Measurements from ENCODE around the gene ADARB1.

The ADARB1 gene

DNA sequence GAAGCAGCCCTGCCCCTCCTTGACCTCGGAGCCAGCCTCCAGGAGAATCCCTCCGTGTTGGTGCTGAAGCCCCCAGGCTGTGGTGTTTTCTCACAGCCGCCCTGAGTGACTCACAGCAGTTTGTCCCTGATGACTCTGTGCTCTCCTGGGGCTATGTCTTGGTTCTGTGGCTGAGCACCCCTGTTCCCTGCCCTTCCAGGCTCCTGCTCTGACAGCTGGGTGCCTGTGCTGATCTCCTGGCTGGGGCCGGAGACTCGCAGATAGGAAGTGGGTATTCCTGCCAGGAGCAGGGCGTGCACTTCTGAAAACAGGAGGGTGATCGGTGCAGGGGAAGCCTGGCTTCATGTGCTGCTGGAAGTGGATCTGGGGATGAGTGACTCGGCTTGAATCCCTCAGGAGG, 178.8 kb downstream of the ADARB1 start:
- Histone ChIP-seq H3K4me1 (no peaks in the 10 kb centered on the region), H3K4me3 (ENCODE audit: low read depth, low read length) (no peak overlapping the region), H3K79me2 (no peaks in the 10 kb centered on the region), H3K36me3 (ENCODE audit: control insufficient read depth, insufficient read depth, low read length) (no peaks in the 10 kb centered on the region), H3K4me2 (ENCODE audit: low read length) (no peak overlapping the region), H2AFZ (no peak overlapping the region), H3K27me3 (ENCODE audit: control insufficient read depth, insufficient read depth, low read length) (peaks cover under 1% of the 10 kb centered on the region), H3K9ac (no peak overlapping the region), H3K9me3 (ENCODE audit: control insufficient read depth, low read length) (no peaks in the 10 kb centered on the region), H3K27ac (no peak overlapping the region)
- TF ChIP-seq, protein P1, sequence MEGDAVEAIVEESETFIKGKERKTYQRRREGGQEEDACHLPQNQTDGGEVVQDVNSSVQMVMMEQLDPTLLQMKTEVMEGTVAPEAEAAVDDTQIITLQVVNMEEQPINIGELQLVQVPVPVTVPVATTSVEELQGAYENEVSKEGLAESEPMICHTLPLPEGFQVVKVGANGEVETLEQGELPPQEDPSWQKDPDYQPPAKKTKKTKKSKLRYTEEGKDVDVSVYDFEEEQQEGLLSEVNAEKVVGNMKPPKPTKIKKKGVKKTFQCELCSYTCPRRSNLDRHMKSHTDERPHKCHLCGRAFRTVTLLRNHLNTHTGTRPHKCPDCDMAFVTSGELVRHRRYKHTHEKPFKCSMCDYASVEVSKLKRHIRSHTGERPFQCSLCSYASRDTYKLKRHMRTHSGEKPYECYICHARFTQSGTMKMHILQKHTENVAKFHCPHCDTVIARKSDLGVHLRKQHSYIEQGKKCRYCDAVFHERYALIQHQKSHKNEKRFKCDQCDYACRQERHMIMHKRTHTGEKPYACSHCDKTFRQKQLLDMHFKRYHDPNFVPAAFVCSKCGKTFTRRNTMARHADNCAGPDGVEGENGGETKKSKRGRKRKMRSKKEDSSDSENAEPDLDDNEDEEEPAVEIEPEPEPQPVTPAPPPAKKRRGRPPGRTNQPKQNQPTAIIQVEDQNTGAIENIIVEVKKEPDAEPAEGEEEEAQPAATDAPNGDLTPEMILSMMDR (IDR thresholded peaks at IDR 0.05) = no peak

DNA sequence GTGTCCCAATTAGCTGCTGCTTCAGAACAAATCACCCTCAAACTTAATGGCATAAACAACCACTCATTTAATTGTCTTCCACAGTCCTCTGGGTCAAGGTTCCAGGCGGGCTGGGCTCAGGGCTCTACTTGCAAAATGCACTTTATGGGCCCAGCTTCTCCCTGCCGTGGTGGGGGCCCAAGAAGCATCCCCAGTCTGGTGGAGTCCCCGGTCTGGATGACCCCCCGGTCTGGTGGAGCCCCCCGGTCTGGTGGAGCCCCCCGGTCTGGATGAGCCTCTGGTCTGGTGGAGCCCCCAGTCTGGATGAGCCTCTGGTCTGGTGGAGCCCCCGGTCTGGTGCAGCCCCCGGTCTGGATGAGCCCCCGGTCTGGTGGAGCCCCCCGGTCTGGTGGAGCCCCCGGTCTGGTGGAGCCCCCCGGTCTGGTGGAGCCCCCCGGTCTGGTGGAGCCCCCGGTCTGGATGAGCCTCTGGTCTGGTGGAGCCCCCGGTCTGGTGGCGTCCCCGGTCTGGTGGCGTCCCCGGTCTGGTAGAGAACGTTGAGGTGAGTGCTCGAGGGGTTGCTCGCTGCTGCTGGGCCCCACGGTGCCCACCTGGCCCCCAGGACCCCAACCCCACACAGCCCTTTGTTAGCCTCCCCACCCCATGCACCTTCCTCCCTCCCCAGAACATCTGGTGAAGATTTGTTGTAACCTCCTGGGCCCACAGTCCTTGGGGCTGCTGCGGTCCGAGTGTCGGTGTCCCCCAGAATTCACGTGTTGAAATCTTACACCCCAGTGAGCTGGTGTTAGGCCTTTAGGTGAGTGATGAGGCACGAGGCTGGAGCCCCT, 179.5 kb downstream of the ADARB1 start:
- Histone ChIP-seq H3K9me3 (ENCODE audit: control insufficient read depth, low read length) (no peaks in the 10 kb centered on the region), H2AFZ (no peak overlapping the region), H3K4me2 (ENCODE audit: low read length) (no peak overlapping the region), H3K36me3 (ENCODE audit: control insufficient read depth, insufficient read depth, low read length) (no peaks in the 10 kb centered on the region), H3K27me3 (ENCODE audit: control insufficient read depth, insufficient read depth, low read length) (no peaks in the 10 kb centered on the region), H3K79me2 (no peaks in the 10 kb centered on the region), H3K9ac (no peak overlapping the region), H3K4me1 (no peaks in the 10 kb centered on the region), H3K27ac (no peak overlapping the region), H3K4me3 (ENCODE audit: low read depth, low read length) (no peak overlapping the region)
- TF ChIP-seq, protein P1 (IDR thresholded peaks at IDR 0.05) = no peak

DNA sequence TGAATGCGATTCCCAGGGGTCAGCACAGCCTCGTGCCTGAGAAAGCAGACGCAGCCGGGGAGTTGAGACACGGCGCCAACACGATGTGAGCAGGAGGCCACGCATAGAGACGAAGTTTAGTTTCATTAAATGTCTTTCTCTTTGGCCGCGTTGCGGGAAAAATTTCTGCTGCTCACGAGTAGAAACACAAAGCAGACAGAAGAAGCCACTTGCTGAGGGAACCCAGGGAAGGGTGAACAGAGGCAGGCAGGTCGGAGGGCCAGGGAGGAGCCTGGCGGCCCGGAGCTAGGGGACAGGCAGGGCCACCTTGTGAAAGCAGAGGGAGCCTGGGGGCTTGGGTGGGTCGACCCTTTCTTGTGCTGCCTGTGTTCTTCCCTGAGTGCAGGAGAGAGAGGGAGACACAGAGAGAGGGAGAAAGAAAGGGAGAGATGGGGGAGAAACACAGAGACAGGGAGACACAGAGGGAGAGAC, 180.1 kb downstream of the ADARB1 start:
- TF ChIP-seq, protein P1 (IDR thresholded peaks at IDR 0.05) = no peak
- Histone ChIP-seq H3K36me3 (ENCODE audit: control insufficient read depth, insufficient read depth, low read length) (no peaks in the 10 kb centered on the region), H3K27me3 (ENCODE audit: control insufficient read depth, insufficient read depth, low read length) (no peaks in the 10 kb centered on the region), H3K27ac (no peak overlapping the region), H3K9me3 (ENCODE audit: control insufficient read depth, low read length) (no peaks in the 10 kb centered on the region), H3K9ac (no peak overlapping the region), H2AFZ (no peak overlapping the region), H3K4me1 (no peaks in the 10 kb centered on the region), H3K4me2 (ENCODE audit: low read length) (no peak overlapping the region), H3K79me2 (no peaks in the 10 kb centered on the region), H3K4me3 (ENCODE audit: low read depth, low read length) (no peak overlapping the region)

DNA sequence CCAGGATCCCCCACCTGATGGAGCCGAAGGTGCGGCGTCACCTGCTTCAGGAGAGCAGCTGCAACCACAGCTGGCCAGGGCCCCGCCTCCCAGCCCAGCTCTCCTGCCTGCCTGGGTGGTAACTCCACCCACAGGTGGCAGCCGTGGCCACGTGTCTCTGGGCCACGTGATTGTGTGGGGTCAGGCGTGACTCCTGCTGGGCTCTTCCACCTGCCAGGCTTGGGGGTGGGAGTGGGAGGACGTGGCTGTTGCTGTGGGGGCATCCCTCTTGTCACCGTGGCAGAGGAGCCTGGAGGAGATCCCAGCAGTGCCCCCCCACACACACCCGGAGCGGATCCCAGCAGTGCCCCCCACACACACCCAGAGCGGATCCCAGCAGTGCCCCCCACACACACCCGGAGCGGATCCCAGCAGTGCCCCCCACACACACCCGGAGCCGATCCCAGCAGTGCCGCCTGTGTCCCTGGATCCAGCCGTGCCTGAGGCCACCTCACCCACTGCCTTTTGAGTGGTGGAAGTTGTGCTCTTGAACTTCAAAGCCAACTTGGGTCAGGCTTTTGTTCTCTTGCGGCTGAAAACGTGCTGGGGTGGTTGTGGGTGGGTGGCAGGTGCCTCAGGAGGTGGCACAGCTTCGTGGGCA, 181.1 kb downstream of the ADARB1 start:
- TF ChIP-seq, protein P1 (IDR thresholded peaks at IDR 0.05) = no peak
- H3K36me3 ChIP-seq (ENCODE audit: control insufficient read depth, insufficient read depth, low read length) = no peaks in the 10 kb centered on the region

More for the DNA sequence above, 181.1 kb downstream of the ADARB1 start:
- no peaks in the 10 kb centered on the region for H3K79me2 ChIP-seq
- H3K4me1 ChIP-seq = no peaks in the 10 kb centered on the region
- H3K27ac ChIP-seq = no peak overlapping the region
- no peaks in the 10 kb centered on the region for H3K27me3 ChIP-seq (ENCODE audit: control insufficient read depth, insufficient read depth, low read length)
- H3K4me3 ChIP-seq (ENCODE audit: low read depth, low read length) = no peak overlapping the region
- H2AFZ ChIP-seq = no peak overlapping the region
- no peak overlapping the region for H3K4me2 ChIP-seq (ENCODE audit: low read length)
- no peak overlapping the region for H3K9ac ChIP-seq
- H3K9me3 ChIP-seq (ENCODE audit: control insufficient read depth, low read length) = no peaks in the 10 kb centered on the region
